ENCODE data around the gene NACC2. TPM values are rescaled to one million over a fixed set of nuclear protein-coding genes. Genes with fewer than 3 reads are reported as not detected.

Gene NACC2
- total RNA-seq, 2 donors from 2014 or later, result 28.6 to 38.5 TPM

DNA sequence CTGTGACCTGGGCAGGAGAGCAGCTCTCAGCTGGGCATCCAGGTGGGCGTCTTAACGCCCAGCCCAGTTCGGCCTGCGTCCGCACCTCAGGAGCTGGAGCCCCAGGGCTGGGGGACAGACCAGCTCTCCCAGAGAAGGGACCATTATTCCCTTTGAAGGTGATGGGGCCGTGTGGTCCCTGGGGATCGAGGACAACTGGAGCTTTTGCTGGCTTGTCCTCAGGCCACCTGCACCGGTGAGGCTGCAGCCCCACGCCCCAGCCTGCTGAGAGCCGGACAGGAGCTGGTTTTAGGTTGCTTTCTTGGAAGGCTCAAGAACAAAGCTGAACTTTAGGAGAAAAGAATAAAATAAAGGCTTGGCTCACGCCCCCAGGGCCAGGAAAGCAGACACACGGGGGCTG is 40.9 kb downstream of the NACC2 start:
- intact Hi-C loops (cut with DNase I), result no loop called here
- ATAC-seq, result no peak
- DNase-seq, result no peak

- intact Hi-C loops (cut with DNase I), result no loop called here
- DNase-seq, result no peak
Observed at GRCh38 chr9:136053757-136054142, 41.3 kb downstream of the NACC2 start.

DNA sequence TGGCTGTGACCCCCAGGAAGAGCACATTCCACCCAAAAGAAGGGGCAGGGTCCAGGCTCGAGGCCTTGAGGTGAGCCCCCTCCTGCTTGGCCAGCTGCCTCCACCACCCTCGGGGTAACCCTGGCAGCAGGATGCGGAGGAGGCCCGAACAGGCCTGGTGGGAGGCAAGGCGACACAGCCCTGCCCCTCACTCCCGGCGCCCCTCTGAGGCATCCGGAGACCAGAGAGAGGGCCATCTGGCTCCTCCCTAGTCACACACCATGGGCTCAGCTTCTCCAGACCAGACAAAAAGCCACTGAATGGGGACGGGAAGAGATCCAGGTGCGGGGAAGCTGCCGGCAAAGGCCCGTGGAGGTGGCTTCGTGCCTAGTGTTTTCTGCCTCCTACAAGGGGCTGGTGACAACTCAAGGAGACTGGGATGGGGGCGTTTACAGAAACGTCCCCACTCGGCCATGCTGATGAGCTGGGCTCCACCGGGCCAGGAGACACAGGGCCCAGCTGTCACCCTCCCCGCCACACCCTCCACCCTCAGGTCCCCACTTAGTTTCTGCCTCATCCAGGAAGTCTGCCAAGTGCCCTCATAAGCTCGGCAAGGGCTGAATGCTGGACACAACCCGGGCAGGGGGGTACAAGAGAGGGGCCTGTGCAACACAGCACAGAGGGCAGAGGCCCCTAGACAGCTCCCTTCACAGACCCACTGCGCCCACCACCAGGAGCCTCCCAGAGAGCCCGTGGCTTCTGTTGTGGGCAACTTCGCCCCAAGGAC is 41.9 kb downstream of the NACC2 start:
- DNase-seq (no peak), ATAC-seq (peak in 1 of 2 donors; percentile 3)

More at GRCh38 chr9:136053757-136054142, 41.3 kb downstream of the NACC2 start:
- ATAC-seq, result no peak

GRCh38 chr9:136052472-136052880 is 42.6 kb downstream of the NACC2 start:
- intact Hi-C loops (cut with DNase I), result no loop called here
- no peak for DNase-seq

More for the DNA sequence above, 41.9 kb downstream of the NACC2 start:
- intact Hi-C loops (cut with DNase I), result no loop called here

GRCh38 chr9:136051837-136052471 is 43.1 kb downstream of the NACC2 start:
- intact Hi-C loops (cut with DNase I), result no loop called here
- peak; percentile 63 to 65 for ATAC-seq

More at GRCh38 chr9:136052472-136052880, 42.6 kb downstream of the NACC2 start:
- peak; percentile 9 to 48 for ATAC-seq

DNA sequence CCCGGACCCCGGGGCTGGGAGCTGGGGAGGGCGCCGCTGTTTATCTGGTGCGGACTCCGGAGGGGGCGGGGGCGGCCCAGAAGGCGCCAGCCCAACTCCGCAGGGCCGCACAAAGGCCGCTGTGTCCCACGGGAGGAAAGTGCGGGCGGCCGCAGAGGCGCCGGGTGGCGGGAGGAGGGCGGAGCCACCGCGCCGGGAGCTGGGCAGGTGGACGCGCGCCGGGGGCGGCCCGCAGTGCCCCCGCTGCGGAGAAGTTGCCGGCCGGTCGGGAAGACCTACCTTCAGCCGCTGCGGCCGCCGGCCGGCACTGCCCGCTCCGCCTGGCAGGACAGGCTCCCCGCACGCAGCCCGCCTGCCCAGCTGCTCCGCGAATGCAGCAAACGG is 43.6 kb downstream of the NACC2 start:
- intact Hi-C loops (cut with DNase I), result no loop called here
- ATAC-seq (peak; percentile 38 to 48), DNase-seq (no peak)

More at GRCh38 chr9:136051837-136052471, 43.1 kb downstream of the NACC2 start:
- DNase-seq, result peak; percentile 64

DNA sequence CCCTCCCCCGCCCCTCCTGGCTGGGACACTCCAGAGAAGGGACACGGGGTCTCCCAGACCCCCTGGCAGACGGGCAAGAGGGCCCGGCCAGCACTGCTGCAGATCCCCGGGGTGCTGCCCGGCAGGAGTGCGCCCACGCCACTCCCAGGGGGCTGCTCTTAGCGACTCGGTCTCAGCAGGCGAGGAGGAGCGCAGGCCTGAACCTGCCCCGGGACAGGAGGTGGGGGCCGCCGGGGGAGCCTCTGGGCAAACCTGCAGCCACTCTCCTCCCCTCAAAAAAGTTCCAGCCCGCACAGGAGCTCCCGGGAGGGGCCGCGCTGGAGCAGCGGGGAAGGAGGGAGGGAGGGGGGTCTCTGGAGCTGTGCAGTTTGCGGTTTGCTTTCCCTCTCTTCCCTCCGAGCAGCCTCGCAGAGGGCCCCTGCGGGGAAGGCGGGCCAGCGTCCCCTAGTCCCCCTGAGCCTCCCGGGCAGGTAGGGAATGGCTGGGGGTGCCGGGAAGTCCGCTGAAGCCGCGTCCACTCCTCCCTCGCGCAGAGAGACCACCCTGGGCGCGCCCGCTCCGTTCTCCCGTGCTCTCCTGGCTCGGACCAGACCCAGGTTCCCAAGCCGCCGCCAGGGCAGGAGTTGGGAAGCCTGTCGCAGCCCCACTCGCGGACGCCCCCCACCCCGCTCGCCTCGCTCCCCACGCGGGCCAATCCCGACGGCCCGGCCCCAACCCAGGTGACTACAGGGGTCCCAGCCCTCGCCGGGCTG is 44.2 kb downstream of the NACC2 start:
- ATAC-seq (peak in 1 of 2 donors; percentile 7), DNase-seq (no peak)
- intact Hi-C loops (cut with DNase I), result no loop called here

DNA sequence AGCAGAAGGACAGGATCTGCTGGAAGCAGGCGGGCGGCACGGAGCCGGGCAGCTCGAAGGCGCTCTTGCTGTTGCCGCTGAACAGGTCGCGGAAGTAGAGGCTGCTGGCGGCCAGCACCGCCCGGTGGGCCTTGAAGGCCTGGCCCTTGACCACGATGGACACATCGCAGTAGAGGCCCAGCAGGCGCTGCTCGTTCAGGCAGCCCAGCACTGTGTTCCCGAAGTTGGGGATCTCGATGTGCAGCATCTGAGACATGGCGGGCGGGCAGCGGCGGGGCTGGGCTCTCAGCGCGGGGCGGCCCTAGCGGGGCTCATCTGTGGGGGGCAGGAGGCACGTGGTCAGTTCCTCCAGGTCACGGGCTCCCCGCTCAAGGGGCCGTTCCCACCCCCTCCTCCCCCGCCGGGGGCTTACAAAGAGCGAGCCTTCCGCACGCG is 44.8 kb downstream of the NACC2 start:
- ATAC-seq (no peak), DNase-seq (no peak)
- intact Hi-C loops (cut with DNase I), result no loop called here

DNA sequence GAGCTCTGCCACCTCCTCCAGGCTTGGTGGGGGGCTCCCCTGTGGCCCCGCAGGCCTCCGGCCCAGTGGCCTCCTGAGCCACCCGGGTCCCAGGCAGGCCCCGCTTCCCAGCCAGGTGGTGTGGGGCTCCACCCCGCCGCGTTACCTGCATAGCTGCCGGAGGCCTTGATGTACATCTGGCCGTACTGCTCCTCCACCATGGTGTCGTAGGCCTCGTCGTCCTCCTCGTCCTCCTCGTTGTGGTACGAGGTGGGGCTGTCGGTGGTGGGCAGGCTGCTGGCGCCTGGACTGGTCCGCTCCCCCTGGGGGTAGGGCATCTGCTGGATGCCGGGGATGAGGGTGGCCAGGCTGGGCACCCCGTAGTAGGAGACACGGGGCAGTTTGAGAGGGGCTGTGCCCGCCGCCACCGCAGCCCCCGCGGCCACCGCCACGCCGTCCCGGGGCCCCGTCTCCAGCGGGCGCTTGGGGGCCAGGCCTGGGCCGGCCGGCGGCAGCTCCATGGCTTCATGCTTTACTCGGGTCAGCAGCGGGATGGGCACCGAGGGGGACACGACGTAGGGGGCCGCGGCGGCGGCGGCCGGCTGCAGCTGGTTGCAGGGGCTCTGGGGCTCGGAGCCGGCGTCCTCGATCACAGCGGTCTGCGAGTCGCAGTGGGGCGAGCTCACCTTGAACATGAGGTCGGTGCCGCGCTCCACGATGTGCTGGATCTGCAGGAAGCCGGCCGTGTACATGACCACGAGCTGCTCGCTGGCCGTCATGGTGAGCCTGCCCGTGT is 45.4 kb downstream of the NACC2 start:
- intact Hi-C loops (cut with DNase I), result no loop called here
- no peak for DNase-seq
- ATAC-seq, result no peak

GRCh38 chr9:136048560-136049411 is 46.3 kb downstream of the NACC2 start:
- no peak for DNase-seq
- no peak for ATAC-seq
- intact Hi-C loops (cut with DNase I), result no loop called here

DNA sequence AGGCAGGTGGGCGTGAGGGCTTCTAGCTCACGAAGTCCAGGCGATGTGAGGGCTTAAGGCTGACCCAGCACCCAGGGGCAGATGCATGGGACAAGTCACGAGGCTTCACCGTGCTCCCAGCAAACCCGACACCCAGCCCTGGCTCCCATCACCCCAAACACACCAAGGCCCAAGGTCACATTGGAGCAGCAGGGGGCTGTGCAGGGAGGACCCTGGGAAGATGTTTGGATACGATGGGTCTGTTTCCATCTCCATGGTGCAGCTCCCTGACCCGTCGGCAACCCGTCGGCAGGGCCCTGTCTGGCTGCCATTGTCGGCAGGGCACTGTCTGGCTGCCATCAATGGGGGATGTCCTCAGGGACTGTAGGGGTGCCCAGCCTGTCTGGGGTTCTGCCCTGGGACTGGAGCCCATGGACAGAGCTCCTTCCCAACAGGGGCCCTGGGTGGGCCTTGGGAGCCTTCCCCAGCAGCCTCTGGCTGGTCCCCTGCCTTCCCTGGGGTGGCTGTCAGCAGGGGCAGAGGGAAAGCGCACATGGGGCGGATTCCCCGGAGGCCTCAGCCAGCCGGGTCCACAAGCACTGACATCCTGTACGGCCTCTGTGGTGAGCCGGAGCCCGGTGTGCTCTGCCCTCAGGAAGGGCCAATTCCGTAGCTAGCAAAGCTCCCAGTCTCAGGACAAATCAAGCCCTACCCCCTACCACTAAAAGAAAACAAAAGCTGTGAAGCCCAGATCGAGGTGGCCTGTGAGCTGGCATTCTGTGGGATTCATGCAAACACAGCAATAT is 47.1 kb downstream of the NACC2 start:
- intact Hi-C loops (cut with DNase I), result no loop called here
- DNase-seq, result no peak
- no peak for ATAC-seq

DNA sequence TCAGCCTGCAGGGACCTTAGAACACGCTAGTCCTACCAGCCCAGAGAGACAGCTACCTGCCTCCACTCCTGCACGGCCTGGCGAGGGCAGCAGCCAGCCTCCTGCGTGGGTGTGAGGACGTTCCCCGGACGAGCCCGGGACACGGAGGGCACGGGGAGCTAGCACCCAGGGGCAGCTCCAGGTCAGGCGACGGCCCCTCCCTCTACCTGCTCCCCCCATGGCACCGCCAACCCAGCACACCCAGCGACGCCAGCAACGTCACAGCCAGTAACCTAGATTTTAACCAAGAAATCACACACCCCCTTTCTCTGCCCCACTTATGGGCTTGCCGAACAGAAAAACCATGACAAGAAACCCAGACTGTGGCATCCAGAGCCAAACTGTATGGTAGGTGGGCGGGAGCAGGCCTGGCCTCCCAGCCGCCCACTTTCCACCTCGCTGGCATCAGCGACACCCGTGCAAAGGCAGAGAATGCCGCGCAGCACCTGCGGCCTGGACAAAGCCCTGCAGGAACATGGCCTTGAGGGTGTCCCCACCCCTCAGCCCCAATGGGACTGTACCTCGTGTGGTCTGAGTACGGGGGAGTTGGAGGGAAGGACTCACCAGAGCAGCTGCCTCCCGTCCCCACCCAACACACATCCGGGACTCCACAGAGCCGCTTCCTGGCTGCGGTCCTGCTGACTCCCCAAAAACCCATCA is 47.9 kb downstream of the NACC2 start:
- intact Hi-C loops (cut with DNase I), result no loop called here
- no peak for DNase-seq

DNA sequence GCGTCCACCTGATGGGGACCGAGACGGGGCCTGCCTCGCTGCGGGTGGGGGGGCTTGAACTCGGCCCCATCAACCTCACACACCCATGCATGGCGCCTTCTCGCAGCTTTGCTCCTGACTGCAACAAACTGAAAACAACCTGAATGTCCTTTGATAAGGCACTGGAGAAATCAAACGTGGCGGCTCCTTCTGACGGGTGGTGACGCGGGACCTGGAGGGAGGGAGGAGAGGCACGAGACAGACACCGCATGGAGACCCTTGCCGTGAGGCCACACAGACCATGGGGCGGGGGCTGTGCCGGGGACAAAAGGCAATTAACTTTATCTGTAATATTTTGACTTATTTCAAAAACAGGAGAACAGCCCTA is 48.6 kb downstream of the NACC2 start:
- ATAC-seq (no peak), DNase-seq (no peak)
- intact Hi-C loops (cut with DNase I), result no loop called here

More for the DNA sequence above, 47.9 kb downstream of the NACC2 start:
- no peak for ATAC-seq

- ATAC-seq, result peak; percentile 24 to 61
Observed at GRCh38 chr9:136045595-136046553, 49.2 kb downstream of the NACC2 start.

DNA sequence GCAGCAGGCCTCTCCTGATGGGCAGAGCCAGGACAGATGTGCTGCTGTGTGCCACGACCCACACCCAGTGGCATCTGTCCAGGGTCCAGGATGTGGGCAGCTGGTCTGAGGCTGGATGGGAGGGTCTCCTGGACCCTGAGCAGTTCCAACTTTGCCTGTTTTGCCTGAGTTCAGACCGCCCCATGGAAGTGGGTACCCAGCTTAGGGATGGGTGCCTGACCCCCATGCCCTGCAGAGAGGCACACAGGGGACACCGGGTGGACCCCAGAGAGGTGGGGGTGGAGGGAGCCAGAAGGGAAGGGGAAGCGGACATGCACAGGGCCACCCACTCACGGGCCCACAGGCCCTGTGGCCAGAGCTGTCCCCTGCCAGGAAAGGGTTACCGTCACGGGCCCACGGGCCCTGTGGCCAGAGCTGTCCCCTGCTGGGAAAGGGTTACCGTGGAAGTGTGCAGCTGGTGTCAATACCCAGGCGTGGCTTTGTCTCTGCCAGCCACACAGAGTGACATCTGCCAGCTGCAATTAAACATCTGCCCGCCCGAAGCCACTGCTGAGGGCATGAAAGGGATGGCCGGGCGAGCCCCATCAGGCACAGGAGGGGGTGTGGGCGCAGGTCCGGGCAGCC is 50.0 kb downstream of the NACC2 start:
- no peak for ATAC-seq
- no peak for DNase-seq
- intact Hi-C loops (cut with DNase I), result no loop called here

More at GRCh38 chr9:136045595-136046553, 49.2 kb downstream of the NACC2 start:
- DNase-seq, result no peak
- intact Hi-C loops (cut with DNase I), result no loop called here

All from left cardiac atrium (tissue), 4 donors.